GM21390 (cell line): Measurements from ENCODE around the gene DDX60.
"Not testable (repeated sequence)": the region's sequence is repeated elsewhere in the genome, so short reads cannot be mapped to it uniquely, and the experiment has no call there.

Experiments
- ATAC-seq: cut with Tn5 transposase; IDR thresholded peaks from one replicate; pipeline ENCODE4 v1.9.1; 2021; ENCODE audit not compliant: unreplicated experiment

DDX60 gene

GRCh38 chr4:168293386-168293975 lies 25.1 kb downstream of the DDX60 start:
- ATAC-seq: peak; percentile 61

- ATAC-seq: peak; percentile 41
Observed at GRCh38 chr4:168291242-168291641, 27.3 kb downstream of the DDX60 start.

GRCh38 chr4:168285850-168286249 lies 32.7 kb downstream of the DDX60 start:
- not testable (repeated sequence) for ATAC-seq

- no peak for ATAC-seq
Observed at GRCh38 chr4:168279556-168279955, 39.0 kb downstream of the DDX60 start.

- no peak for ATAC-seq
Observed at GRCh38 chr4:168275836-168276235, 42.7 kb downstream of the DDX60 start.

GRCh38 chr4:168274871-168275270 lies 43.7 kb downstream of the DDX60 start:
- ATAC-seq: no peak

GRCh38 chr4:168273838-168274237 lies 44.7 kb downstream of the DDX60 start:
- no peak for ATAC-seq

- no peak for ATAC-seq
Observed at GRCh38 chr4:168272488-168272887, 46.1 kb downstream of the DDX60 start.

GRCh38 chr4:168269896-168270295 lies 48.7 kb downstream of the DDX60 start:
- ATAC-seq: no peak

GRCh38 chr4:168265327-168265726 lies 53.2 kb downstream of the DDX60 start:
- no peak for ATAC-seq

GRCh38 chr4:168264903-168265302 lies 53.6 kb downstream of the DDX60 start:
- ATAC-seq: no peak

GRCh38 chr4:168263039-168263438 lies 55.5 kb downstream of the DDX60 start:
- no peak for ATAC-seq

- ATAC-seq: peak; percentile 79
Observed at GRCh38 chr4:168259096-168259495, 59.5 kb downstream of the DDX60 start.

- no peak for ATAC-seq
Observed at GRCh38 chr4:168257768-168258167, 60.8 kb downstream of the DDX60 start.

- ATAC-seq: no peak
Observed at GRCh38 chr4:168248176-168248710, 70.3 kb downstream of the DDX60 start.

GRCh38 chr4:168247603-168248002 lies 70.9 kb downstream of the DDX60 start:
- no peak for ATAC-seq

- ATAC-seq: no peak
Observed at GRCh38 chr4:168241953-168242352, 76.6 kb downstream of the DDX60 start.

- no peak for ATAC-seq
Observed at GRCh38 chr4:168240821-168241220, 77.7 kb downstream of the DDX60 start.

- no peak for ATAC-seq
Observed at GRCh38 chr4:168221301-168221700, 97.3 kb downstream of the DDX60 start.

- ATAC-seq: no peak
Observed at GRCh38 chr4:168220893-168221292, 97.7 kb downstream of the DDX60 start.

- ATAC-seq: no peak
Observed at GRCh38 chr4:168218645-168219044, 99.9 kb downstream of the DDX60 start.

GRCh38 chr4:168213511-168213910 lies 105.0 kb downstream of the DDX60 start:
- not testable (repeated sequence) for ATAC-seq

GRCh38 chr4:168212656-168213055 lies 105.9 kb downstream of the DDX60 start:
- no peak for ATAC-seq
